ENCODE results near the gene GAS7. TPM values are rescaled to one million over a fixed set of nuclear protein-coding genes. Genes with fewer than 3 reads are reported as not detected.
A peak's percentile ranks its signal among the peaks of the same experiment; 100 is the strongest.

GAS7 gene
- total and polyA plus RNA-seq, 8 donors, result 30.4 to 83.4 (median 40.1) TPM

GRCh38 chr17:10119203-10120108, 79.0 kb downstream of the GAS7 start:
- Histone ChIP-seq H3K9me3 (no peaks in the 10 kb centered on the region), H3K27me3 (peaks cover 0 to 26% of the 10 kb centered on the region in 2 donors), H3K4me1 (peaks cover 0 to 69% of the 10 kb centered on the region in 2 donors), H3K36me3 (no peaks in the 10 kb centered on the region), H3K4me3 (no peak overlapping the region), H3K27ac (peak overlapping the region in 1 of 2 donors; percentile 77)
- no peak for TF ChIP-seq CTCF (IDR thresholded peaks at IDR 0.05)
- ATAC-seq, result peak; percentile 46
- intact Hi-C loops (cut with DNase I), result loop anchor here in 1 of 2 donors (10.0 kb wide), 1 partner anchor 75 kb away; the partner anchor contains the start of gene GAS7
- peak in 2 of 4 donors; percentile 77 to 84 for DNase-seq

GRCh38 chr17:10118788-10119130, 79.6 kb downstream of the GAS7 start:
- peaks cover 0 to 20% of the 10 kb centered on the region in 2 donors for H3K27me3 ChIP-seq
- intact Hi-C loops (cut with DNase I), result no loop called here
- no peaks in the 10 kb centered on the region for H3K36me3 ChIP-seq
- ATAC-seq (no peak), DNase-seq (no peak)
- H3K27ac ChIP-seq, result peak overlapping the region in 1 of 2 donors; percentile 77
- no peak for TF ChIP-seq CTCF (IDR thresholded peaks at IDR 0.05)
- H3K9me3 ChIP-seq, result no peaks in the 10 kb centered on the region
- H3K4me1 ChIP-seq, result peaks cover 6 to 76% of the 10 kb centered on the region in 2 donors
- H3K4me3 ChIP-seq, result no peak overlapping the region

GRCh38 chr17:10117581-10118001, 80.8 kb downstream of the GAS7 start:
- Histone ChIP-seq H3K27me3 (peaks cover 0 to 13% of the 10 kb centered on the region in 2 donors), H3K36me3 (no peaks in the 10 kb centered on the region), H3K4me1 (peaks cover 6 to 88% of the 10 kb centered on the region in 2 donors), H3K9me3 (no peaks in the 10 kb centered on the region), H3K27ac (peak overlapping the region in 1 of 2 donors; percentile 16), H3K4me3 (no peak overlapping the region)
- DNase-seq (peak in 1 of 4 donors; percentile 60), ATAC-seq (no peak)
- TF ChIP-seq CTCF (IDR thresholded peaks at IDR 0.05), result no peak
- intact Hi-C loops (cut with DNase I), result no loop called here

- H3K4me3 ChIP-seq, result no peak overlapping the region
- intact Hi-C loops (cut with DNase I), result no loop called here
- H3K27ac ChIP-seq, result peak overlapping the region in 1 of 2 donors; percentile 16
- H3K27me3 ChIP-seq, result peaks cover 0 to 13% of the 10 kb centered on the region in 2 donors
- peaks cover 6 to 88% of the 10 kb centered on the region in 2 donors for H3K4me1 ChIP-seq
- DNase-seq, result no peak
- H3K9me3 ChIP-seq, result no peaks in the 10 kb centered on the region
- H3K36me3 ChIP-seq, result no peaks in the 10 kb centered on the region
- no peak for TF ChIP-seq CTCF (IDR thresholded peaks at IDR 0.05)
- ATAC-seq, result no peak
Measured at GRCh38 chr17:10116753-10117420, 81.5 kb downstream of the GAS7 start.

- DNase-seq (no peak), ATAC-seq (no peak)
- Histone ChIP-seq H3K27ac (peak overlapping the region; percentile 60 to 93), H3K27me3 (peaks cover 0 to 12% of the 10 kb centered on the region in 2 donors), H3K9me3 (no peaks in the 10 kb centered on the region), H3K4me3 (no peak overlapping the region), H3K4me1 (peaks cover 6 to 84% of the 10 kb centered on the region in 2 donors), H3K36me3 (no peaks in the 10 kb centered on the region)
- no peak for TF ChIP-seq CTCF (IDR thresholded peaks at IDR 0.05)
- intact Hi-C loops (cut with DNase I), result no loop called here
Measured at GRCh38 chr17:10116267-10116666, 82.1 kb downstream of the GAS7 start.
